HG02981 (cell line): Measurements from ENCODE around the gene ADIRF.

Experiments
- ATAC-seq: cut with Tn5 transposase; IDR thresholded peaks from one replicate; pipeline ENCODE4 v1.9.1; 2021; ENCODE audit warnings: mild to moderate bottlenecking, moderate library complexity; ENCODE audit not compliant: unreplicated experiment

ADIRF gene

DNA sequence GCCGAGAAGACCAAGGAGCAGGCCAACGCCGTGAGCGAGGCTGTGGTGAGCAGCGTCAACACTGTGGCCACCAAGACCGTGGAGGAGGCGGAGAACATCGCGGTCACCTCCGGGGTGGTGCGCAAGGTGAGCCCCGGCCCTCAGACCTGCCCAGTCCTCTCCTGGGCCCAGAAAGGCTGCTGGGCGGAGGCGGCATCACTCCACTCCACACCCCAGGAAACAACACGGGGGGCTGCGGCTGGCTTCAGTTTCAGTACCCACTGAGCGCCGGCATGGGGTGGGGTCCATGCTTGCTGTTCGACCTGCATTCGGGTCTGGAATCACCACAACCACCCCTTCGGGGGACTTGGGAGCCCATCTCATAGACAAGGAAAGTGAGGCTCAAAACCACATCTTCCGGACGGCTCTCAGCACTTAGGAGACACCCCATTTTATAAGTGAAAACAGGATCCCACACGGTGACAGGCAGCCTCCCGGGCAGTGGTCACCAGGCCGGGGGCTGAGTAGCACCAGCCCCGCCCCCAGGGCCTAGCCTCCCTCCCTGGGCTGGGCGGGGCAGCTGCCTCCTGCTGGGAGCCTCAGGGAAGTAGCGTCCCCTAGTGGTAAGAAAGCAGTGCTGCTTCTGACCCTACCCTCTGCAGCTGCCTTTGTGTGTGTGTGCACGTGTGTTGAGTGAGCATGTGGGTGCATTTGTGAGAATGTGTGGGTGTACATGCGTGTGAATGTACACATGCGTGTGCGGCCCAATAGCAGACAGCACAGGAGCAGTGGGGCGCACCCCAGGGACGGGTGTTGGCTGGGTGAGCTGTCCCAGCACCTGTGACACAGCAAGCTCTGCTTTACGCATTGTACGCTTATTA is 8.0 kb upstream of the ADIRF start:
- peak; percentile 66 for ATAC-seq

DNA sequence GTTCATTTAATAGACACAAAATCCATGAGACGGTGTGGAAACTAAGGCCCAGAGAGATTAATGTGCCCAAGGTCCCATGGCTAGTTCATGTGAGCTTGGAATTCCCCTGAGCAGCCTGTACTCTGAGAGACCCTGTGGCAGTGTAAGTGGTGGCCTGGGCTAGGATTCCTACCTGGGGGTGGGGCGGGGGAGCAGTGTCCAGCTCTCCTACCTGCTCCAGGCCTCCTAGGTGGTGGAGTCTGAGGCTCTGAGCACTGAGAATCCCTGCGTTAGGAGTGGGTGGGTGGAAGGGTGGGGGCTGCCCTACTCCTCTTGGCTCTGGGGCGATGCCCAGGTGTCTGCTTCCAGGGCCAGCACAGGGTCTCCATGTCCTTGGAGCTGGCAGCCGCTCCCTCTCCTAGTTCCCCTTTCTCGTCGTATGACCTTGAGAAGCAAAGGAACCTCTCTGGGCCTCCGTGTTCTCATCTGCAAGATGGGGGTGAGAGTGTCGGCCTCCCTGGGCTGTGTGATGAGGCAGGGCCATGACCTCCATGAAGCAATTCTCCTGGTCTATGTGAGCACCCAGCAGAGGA is 7.3 kb upstream of the ADIRF start:
- no peak for ATAC-seq

GRCh38 chr10:86961481-86962091 is 6.7 kb upstream of the ADIRF start:
- ATAC-seq = no peak

DNA sequence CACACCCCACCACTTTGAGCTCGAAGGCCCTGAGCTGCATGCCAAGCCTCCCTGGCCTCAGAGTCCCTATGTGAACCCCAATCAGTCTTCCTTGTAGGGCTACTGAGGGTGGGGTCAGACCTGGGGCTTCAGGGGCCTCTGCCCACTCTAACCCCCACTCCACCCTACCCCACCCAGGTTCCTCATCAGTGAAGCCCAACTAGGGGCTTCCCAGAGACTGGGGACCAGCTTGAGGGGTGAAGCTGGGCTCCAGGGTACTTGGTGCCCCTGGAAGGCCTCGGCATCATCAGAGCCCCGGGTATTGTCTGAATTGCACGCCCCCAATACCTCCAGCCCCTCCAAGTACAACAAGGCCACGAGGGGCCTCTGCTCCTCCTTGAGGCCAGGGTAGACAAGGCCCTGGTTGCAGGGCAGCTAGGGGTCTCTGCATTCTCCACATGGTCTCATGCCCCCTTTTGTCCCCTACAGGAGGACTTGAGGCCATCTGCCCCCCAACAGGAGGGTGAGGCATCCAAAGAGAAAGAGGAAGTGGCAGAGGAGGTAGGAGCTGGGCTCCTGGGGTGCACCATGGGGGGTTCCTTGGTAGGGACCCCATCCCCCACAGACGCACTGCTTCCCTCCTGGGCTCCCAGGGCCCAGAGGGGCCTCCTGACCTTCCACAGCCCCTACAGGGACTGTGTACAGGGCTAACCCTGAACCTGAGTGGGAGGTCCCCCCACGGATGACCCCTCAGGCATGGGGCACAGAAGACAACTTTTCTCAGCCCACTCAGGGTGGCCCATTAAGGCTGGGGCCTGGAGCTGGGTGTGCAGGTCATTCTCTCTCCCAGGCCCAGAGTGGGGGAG is 5.9 kb upstream of the ADIRF start:
- ATAC-seq = no peak

- ATAC-seq = no peak
Observed at GRCh38 chr10:86962981-86963310, 5.3 kb upstream of the ADIRF start.

GRCh38 chr10:86963341-86963919 is 4.9 kb upstream of the ADIRF start:
- ATAC-seq = no peak

DNA sequence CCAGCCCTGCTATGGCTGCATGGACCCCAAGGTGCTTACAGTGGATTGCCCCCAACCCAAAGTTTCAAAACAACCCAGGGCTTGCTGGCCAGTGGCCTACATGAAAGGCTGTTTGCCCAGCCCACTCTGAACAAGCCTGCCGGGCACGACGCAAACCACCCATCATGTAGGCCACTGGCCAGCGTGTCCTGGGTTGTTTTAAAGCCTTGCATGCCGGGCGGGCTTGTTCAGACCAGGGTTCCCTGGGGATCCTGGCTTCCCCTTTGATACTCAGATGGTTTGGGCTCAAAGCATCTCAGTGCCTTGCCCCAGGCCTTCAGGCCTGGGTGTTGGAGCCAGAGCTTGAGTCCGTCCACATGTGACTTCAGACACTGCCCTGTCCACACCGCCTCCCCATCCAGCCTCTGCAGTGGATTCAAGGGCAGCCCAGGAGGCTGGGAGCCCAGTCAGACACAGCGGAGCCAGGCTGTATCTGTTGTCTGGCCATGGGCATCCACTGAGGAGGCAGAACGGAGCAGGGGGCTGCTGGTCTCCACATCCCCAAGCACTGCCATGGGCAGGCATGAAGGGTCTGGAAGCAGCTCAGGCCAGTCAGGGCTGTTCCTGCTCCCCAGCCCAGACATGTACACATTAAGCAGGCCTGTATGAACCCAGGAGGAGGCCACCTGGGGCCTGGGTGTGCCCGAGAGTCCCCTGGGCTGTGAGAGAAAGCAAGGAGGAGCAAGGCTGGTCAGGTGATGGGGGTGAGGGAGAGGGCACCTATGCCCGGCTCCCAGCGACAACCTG is 4.0 kb upstream of the ADIRF start:
- no peak for ATAC-seq

GRCh38 chr10:86964847-86965190 is 3.5 kb upstream of the ADIRF start:
- ATAC-seq = no peak

- no peak for ATAC-seq
Observed at GRCh38 chr10:86965986-86966654, 2.2 kb upstream of the ADIRF start.

DNA sequence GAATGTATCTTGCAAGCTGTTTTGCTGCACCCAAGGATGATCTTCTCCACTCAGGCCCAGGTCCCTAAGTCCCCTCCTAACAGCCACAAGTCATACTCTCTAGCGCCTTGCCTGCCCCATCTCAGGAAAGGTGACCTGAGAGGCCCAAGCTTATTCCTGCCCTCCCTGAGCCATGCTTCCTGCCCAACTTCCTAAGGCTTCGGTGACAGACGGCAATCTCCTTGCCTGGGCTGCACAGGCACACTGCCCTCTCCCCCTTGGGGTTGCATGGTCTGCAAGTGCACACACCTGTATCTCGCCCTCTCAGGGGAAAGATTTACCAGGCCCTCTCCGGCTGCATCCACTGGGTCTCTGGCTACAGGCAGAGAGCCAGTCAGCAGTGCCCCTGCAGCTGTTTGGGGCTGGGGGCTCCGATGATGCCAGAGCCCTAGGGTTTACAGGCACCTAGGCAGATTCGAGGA is 771 bp upstream of the ADIRF start:
- ATAC-seq = no peak

GRCh38 chr10:86968994-86969355 is 693 bp downstream of the ADIRF start:
- ATAC-seq = no peak

GRCh38 chr10:86969421-86970041 is 1.2 kb downstream of the ADIRF start:
- ATAC-seq = no peak

DNA sequence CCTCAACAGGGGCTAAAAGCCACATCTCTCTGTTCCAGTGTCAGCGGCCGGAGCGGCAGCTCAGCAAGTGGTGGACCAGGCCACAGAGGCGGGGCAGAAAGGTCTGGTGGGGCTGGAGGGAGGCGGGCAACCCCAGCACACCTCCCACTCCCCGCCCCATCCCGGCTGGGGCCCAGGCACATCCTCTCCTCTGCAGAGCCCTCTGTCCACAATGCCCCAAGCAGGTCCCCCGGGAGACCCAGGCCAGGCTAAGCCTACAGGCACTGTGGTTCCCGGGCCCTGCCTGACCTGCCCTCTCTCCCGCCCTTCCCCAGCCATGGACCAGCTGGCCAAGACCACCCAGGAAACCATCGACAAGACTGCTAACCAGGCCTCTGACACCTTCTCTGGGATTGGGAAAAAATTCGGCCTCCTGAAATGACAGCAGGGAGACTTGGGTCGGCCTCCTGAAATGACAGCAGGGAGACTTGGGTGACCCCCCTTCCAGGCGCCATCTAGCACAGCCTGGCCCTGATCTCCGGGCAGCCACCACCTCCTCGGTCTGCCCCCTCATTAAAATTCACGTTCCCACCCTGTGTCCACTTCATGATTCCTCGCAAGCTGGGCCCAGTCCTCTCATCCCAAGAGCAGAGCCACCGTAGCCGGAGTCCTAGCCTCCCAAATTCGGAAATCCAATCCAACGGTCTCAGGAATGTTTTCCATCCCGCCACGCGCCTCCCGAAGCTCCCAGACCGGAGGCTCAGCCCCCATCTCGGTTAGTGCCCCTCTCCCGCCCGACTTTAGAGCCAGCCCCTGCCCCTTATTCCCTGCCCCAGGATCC is 2.1 kb downstream of the ADIRF start:
- no peak for ATAC-seq

GRCh38 chr10:86970982-86971231 is 2.6 kb downstream of the ADIRF start:
- ATAC-seq = no peak

GRCh38 chr10:86971232-86971991 is 3.1 kb downstream of the ADIRF start:
- peak; percentile 72 for ATAC-seq

DNA sequence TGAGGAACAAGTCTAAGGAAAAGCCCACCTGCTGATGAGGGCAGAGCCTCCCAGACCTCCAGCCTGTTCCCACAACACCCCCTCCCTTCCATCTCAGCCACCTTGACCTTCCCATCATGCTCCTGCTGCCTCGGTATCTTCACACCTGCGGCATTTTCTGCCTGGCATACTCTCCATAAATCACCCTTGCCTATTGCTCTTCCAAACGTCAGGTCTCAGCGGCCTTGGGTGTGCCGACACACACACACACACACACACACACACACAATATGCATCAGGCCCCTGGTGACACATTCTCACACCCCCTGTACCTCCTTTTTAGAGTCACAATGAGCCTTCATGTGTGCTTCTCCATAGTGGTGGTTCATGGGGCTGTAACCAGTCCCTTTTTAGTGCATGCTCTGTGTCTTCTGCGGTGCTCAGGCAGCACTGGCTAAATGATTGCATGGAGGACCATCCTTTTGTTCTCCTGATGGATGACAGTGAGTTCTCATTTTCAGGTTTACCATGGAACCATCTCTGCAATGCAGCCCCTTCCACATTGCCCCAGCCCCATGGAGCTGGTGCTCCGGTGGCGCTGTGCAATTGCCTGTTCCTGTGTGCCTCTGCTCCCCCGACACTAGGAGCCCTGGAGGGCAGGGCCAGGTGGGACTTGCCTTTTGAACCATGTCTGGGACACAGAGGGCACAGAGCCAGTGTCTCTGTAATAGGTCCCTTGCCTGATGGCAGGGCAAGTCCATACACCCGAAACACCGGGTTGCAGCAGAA is 4.5 kb downstream of the ADIRF start:
- no peak for ATAC-seq

DNA sequence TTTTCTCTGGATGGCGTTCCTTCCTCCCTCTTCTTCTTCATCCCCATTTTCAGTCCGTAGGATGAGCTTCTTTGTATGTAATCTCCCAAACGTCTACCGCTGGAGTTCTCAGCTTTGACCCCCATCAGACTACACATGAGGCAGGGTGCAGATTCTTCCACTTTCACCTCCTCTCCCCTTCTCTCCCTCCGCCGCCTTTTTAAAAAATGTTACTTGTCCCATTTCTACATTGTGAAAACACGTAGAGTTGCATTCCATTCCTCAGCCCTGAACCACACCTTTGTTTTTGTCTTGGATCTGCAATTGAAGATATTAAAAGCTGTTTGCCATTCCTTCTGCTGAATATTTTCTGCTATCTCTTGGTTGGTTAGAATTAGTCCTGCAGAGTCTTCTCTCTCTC is 6.2 kb downstream of the ADIRF start:
- ATAC-seq = no peak
